SHP77 treated with DMSO at 0.1 percent for 48 hours (cell line): Measurements from ENCODE around the gene COL13A1.

ENCODE experiments used
- DNase-seq: peaks from one replicate; lab custom pipeline; 2025; lab: John Stamatoyannopoulos, UW

Gene COL13A1

DNA sequence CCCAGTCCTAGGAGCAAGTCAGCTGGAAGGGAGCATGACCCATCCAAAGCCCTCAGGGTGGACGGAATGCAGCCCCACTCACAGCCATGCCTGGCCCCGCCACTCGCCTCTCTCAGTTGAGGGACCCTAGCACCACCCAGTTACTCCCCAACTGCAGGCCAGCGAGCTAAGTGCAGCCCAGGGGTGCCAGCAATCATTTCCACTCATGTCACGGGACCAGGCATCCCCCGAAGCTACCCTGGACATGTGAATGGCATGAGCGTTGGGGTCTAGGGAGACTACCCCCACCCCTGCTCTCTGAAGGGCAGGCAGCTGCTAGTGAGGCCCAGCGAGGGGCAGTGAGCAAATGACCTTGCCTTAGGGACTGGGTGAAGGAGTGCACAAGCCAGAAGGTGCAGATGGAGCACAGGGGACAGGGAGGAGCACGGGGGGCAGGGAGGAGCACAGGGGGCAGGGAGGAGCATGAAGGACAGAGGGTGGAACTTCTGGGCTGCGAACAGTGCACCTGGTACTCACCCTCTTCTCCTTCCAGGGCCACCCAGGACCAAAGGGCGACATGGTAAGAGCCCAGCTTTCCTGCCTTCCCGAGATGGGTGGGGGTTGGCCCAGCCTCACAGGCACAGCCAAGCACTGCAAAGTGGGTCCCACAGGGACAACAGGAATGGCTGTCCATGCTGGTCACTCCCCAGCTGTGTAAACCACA is 87.3 kb downstream of the COL13A1 start:
- DNase-seq, result no peak

DNA sequence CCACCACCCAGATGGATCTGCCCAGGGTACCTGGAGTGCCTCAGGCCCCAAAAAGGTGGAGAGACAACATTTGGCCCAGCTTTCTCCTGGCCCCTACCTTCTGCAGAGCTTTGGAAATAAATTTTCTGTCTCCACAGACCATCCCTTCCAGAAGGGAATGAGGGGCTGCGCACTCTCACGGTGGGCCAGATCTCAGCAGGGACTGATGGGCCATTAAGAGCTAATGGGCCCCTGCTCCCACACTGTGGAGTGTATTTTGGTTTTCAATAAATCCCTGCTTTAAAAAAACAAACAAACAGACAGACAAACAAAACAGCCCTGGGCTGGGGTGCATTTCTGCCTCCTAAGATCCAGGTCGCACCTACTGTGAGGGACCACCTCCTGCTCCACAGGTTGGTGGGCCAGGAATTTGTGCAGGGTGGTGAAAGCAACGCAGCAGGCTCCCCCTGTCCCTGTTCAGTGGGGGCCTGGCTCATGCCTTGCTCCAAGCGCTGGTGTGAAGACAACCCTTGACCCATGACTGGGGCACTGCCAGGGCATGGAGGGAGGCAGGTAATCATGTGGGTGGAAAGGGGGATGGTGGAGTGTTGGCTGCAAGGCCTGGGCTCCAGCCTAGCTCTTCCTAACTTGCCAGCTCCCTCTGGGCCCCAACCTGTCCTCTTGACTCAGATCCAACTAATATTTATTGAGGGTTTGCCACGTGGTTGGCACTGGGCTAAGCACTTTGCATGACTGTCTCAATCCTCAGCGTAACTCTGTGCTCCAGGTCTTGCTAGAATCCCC is 88.5 kb downstream of the COL13A1 start:
- DNase-seq, result no peak

DNA sequence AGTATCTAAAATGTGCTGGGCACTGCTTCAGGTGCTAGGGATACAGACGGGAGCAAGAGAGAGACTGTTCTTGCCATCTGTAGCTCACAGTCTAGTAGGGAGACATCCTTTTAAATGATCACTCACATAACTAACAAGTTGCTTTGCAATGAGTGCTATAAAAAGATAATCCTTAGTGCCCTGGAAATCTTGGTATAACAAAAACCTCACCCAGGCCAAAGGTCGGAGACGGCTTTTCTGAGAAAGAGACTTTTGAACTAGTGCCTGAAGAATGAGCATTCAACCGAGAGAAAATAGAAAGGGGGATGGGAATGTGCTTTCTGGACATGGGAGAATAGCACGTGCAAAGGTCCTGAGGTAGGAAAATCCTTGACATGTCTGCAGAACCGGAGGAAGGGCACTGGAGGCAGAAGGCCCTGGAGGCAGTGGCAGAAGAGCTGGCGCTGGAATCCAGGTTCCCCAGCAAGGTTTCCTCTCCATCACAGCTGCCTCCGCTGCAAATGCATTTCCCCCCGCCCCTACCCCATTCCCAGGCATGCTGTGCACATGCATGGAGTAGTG is 89.4 kb downstream of the COL13A1 start:
- no peak for DNase-seq

DNA sequence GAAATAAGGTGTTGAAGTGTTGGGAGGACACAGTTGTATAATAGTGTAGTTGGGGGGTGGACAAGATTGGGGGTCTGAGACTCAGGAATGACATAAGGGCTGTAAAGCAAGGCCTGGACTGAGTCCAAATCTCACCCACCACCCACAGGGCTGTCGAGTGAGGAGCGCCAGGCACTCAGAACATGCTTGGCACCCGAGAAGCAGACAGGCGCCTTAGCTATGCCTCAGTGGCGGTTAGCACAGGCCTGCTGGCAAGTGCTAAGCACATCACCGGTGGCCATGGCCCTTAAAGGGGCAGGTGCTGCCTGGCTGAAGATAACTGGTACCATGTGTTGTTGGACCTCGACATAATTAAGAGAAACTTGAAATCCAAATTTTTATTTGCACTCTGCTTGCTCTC is 90.7 kb downstream of the COL13A1 start:
- DNase-seq, result no peak

DNA sequence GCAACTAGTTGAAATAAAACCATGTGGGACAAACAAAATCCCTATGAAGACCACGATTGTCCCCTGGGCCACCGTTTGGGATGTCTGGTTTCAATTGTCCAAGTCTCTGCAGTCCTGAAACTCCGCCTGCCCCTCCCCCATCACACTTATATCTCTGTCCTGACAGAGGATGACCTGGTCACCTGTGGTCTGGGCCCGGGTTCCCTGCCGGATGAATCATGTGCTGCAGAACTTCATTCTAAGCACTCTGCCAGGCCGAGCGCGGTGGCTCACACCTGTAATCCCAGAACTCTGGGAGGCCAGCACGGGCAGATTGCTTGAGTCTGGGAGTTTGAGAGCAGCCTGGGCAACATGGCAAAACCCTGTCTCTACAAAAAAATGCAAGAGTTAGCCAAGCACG is 91.1 kb downstream of the COL13A1 start:
- no peak for DNase-seq

DNA sequence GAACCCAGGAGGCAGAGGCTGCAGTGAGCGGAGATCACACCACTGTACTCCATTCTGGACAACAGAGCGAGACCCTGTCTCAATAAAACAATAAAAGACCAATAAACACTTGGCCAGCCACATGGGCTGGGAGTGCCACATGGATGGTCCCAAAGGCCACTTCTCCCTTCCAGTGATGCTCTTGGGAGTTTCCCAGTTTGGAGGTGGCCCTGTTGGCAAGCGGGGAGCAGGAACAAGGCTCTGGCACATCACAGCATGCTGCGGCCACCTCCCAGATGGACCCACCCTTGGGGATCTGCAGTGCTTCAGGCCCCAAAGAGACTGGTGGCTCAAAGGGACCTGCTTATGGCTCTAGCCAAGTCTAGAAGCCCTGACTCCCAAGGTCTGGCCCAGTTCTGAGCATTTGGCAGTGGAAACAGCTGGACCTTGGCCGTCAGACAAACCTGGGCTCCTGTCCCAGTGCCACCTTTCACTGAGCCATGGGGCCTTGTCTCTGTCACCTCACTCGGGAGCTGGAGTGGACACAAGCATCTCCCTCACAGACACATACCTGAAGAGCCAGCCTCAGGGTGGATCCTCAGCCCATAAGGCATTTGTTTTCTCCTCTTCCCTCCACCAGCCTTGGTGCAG is 91.7 kb downstream of the COL13A1 start:
- no peak for DNase-seq

DNA sequence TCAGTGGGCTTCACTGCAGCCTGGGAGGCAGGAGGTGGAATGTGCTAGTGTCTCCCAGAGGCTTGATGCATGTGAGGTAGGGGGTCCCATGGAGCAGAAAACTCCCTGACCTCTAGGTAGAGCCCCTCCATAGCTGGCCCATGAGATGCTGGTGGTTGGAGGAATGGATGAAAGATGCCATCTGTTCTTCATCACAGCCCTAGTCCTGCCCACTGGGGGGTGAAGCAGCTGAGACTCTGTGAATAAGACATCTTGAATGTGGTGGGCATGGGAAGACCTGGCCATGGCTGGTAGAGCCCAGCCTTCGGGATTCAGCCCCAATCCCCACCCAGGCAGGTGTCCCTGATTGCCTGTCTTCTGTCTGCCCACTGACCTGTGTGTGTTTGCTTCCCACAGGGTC is 92.5 kb downstream of the COL13A1 start:
- DNase-seq, result no peak

DNA sequence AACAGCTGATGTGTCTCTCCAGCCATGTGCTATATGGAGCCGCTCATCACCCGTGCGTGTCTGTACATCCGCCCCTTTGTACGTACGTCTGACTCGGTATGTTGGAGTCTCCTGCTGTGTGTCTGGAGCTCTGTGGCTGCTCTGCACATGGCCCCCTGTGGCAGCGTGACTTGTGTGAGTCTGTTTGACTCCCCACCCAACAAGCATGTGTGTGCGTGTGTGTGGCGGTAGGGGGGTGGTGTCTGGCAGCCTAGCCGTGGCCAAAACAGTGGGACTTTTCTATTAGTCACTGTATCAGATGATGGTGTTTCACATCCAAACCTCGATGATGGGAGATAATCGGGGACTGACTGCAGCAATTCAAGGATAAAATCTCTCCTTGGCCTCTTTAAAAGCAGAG is 94.1 kb downstream of the COL13A1 start:
- DNase-seq, result no peak

DNA sequence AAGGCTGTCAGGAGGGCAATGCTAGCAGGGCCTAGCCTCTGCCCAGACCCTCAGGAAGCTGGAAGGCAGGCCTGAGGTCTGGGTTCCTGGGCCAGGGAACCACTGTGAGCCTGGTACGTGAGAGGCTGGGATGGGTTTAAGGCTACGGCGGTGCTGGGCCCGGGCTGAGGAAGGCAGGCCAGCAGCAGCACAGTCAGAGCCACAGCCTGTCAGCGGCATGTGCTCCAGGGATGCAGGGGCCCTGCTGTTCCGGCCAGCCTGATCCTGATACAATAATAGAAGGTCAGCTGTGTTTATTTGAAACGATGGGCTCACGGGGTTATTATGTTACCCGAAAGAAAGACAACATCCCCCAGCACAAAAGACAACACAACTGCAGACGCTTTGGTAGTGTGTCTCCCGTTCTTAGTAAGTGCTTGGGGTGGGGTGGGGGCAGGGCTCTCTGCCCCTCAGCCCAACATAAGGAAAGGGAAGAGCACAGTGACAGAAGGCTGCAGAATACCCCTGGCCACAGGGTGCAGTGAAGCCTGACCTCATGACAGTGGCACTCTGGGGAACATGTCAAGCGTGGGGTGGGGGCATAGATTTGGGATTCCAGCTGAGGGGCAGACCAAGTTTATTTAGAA is 95.0 kb downstream of the COL13A1 start:
- DNase-seq, result no peak

DNA sequence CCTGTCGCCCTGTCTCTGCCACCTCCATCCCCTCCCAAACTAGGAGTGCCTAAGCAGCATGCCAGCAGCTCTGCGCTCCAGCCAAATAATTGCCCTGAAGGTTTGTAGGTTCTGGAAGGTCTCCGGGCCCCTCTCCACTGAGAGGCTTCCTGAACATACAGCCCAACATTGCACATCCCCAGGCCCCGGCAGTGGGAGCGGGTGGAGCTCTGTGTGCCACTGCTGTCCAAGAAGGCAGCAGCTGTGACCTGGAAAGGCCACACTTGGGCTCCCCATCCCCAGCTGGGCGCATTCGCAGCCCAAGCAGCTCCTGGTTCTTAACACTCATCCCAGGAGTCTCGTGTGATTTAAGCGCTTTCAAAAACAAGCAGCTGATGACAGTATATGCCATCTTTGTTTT is 95.7 kb downstream of the COL13A1 start:
- no peak for DNase-seq

DNA sequence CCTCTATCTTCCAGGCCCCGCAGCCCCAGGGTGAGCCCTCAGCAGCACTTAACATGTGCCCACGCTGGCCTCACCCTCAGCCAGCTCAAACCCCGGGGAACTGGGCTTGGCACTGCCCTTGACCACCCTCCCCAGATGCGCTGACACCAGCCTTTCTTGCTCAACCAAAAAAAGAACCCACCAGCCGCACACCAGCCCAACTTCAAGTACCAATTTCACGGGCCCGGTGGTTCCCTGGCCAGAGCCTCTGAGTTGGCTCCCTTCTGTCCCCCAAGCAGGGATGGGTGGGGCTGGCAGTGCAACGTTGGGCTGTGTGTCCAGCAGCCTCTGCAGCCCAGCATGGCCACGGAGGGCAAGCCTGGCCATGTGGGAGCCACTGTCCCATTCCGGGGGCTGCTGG is 96.3 kb downstream of the COL13A1 start:
- no peak for DNase-seq

DNA sequence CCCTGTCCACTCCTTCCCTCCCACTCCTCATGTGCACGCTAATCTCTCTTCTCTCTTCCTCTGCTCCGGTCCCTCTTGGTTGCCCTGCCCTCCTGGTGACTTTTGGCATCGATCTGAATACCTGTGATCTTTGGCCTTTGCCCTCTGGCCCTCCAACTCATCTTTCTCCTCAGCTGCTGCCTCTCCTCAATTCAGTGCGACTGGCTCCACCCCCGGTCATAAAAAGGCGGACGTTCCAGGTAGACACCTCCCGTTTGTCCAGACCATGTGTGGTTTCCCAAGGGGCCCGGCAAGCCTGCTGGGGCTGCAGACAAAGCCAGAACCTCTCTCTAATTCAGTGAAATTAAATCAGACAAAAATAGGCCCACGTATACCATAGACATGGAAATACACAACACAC is 96.8 kb downstream of the COL13A1 start:
- DNase-seq, result no peak

DNA sequence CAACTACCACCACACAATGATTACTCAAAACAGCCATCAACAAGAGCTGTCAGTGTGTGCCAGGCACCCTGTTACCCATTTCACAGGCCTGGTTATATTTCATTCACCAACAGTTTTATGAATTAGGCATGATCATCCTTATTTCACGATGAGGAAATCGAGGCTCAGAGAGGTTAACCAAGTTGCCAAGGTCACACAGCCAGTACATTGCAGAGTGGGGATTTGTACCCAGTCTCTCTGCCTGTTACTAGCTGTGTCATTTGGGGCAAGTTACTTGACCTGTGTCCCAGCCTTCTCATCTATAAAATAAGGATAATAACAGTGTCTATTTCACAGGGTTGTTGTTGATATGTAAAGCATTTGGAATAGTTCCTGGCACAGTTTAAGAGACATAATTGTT is 97.2 kb downstream of the COL13A1 start:
- no peak for DNase-seq

DNA sequence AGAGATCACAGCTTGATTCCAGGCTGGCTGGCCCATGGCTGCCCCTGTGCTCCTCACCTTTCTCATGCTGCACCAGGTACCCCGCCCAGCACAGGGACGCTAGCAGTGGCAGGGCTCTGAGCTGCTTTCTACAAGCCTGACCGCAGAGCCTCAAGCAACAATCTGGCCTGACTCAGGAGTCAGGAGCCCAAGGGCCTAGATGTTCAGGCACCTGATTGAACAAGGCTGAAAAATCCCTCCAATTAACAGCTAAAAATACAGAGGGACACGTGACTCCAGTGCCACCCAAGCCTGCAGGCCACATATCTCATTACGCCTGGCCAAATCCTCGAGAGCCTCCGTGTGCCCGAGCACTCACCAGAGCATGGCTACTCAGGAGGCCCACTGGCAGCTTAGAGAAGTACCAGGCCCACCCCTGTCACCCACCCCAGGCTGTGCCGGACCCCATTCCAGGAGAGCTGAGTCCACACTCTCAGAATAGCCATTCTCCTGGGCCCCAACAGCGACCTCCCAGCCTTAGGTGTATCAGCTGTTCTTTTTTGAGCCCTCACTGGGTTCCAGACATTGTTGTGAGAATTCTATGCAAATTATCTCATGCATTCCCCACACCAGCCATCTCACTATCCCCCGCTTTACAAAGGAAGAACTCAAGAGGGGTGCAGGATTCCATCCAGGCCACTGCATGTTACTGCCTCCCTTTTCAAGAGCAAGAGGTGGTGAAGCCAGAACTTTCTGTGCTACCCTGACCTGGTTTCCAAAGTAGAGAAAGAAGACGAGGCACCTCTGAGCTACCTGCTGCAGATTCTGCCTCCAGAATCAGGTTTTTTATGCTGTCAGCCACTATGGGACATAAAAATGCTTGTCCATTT is 98.3 kb downstream of the COL13A1 start:
- DNase-seq, result no peak

DNA sequence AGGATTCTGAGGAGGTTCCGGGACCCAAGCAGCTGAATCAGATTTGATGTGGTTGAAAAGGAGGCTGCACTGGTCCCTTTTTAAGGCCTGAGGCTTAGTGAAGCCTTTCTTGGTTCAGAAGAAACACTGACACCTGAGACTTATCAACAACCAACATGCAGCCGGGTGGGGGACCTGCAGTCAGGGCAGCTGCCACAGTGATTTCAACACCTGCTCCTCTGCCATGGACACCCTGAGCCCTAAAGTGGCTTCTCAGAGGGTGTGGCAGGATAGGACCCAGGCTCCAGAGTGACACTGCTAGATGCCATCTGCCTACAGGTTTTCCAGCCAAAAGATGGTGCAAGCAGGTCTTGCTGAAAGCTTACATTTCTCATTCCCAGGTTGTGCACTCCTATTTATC is 99.3 kb downstream of the COL13A1 start:
- DNase-seq, result no peak

DNA sequence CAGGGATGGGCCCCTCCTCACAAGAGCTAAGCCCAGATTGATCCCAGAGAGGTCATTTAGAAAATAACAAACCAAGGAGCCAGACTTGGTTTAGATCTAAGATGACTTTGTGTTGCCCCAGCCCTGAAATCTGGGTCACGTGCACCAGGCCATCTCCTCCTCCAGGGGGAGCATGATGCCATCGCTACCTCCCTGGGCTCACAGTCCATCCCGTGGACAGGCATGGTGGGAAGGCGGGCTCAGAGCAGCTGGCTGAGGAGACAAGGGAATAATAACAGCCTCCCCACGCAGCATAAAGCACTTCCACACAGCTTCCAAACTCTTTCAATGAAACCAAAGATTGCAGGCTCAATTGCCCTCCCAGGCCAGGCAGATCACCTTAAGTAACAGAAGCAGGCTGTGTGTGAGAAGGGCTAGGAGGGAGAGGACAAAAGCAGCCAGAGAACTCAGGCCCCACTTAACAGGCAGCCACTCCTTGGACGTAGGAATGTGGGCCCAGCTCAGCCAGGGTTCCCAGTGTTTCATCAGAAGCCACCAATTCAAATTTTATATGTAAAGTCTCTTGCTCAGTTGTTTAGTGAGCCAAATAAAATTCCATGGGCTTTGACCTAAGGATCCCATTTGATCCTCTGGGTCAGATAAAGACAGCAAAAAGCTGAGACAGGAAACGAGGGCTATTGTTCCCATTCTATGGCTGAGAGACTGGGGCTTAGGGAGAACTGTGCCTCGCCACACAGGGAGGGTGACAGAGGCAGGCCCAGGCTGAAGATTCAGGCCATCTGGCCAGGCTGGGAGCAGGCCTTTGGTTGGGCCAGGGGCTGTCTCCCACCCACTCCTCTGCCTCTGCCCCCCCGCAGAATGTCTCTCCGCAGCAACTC is 100.2 kb downstream of the COL13A1 start:
- DNase-seq, result no peak

DNA sequence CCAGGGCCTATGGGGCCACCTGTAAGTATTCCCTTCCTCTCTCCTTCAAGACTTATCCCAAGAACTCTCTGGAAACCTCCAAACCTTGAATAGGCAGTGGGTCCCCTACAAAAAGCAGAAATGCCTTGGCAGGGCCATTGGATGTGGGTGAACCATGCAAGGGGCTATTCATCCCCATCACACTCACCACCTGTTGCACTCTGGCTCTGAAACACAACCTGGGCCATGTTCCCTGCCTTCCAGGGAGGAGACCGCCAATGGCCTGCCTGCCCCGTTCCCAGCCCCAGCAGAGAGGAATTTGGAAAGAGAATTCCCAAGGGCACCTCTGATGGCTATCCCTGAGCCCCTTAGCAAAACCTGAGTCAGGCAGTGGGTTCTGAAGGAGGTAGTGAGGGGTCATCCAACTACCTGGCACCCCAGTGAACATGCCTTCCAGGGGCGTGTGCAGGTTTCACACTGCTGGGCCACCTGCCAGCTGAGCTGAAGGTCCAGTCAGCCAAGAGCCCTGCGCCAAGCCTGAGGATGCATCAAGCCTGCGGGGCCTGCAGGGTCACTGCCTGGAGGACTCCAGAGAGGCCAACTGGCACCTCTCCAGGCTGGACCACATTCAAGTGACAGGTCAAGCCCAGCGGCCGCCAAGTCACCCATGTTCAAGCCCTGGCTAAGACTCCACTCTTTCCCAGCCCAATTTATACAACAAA is 101.3 kb downstream of the COL13A1 start:
- DNase-seq, result no peak

DNA sequence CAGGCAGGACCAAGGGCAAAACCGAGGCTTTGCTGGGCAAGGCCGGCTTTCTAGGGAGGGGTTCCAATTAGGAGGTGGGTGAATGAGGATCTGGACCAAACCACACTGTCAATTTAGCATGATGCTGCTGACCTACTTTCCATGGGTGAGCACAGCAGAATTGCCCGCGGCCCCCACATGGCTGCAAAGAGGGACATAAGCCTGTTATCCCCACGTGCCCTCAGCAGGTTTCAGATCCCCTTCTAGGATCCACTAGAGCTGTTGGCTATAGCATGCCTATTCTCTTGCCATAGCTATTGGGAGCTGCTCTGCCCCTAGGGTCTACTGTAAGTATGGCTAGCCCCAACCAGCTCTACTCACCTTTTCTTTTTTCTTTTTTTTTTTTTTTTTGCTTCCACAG is 102.8 kb downstream of the COL13A1 start:
- DNase-seq, result no peak

DNA sequence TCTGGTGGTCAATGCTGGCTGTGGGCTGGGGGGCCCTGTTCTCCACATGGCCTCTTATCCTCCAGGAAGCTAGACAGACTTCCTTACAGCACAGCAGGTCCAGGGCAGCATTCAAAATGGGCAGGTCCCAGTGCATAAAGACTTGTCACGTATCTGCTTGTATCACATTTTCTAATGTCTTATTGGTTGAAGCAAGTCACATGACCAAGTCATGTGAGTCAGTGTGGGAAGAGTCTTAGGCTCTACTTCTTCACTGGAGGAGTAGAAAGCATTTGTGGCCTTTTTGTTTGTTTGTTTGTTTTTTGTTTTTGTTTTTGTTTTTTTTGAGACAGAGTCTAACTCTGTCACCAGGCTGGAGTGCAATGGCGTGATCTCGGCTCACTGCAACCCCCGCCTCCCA is 104.7 kb downstream of the COL13A1 start:
- no peak for DNase-seq

DNA sequence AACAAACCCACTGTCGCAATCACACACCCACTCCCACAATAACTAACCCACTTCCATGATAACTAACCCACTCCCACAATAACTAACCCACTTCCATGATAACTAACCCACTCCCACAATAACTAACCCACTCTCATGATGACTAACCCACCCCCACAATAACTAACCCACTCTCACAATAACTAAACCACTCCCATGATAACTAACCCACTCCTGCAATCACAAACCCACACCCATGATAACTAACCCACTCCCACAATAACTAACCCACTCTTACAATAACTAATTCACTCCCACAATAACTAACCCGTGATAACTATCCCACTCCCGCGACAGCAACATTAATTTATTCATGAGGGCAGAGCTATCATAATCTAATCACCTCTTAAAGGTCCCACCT is 105.8 kb downstream of the COL13A1 start:
- DNase-seq, result no peak
